HG03103 (cell line): Measurements from ENCODE around the gene PDE6A.

Experiments
- ATAC-seq: cut with Tn5 transposase; IDR thresholded peaks from one replicate; pipeline ENCODE4 v1.9.1; 2021; ENCODE audit warnings: low read depth; ENCODE audit not compliant: unreplicated experiment

The PDE6A gene

GRCh38 chr5:149841851-149842793 lies 102.5 kb downstream of the PDE6A start:
- ATAC-seq = no peak

- ATAC-seq = no peak
These were observed 104.3 kb downstream of the PDE6A start for GRCh38 chr5:149840226-149840825.

- no peak for ATAC-seq
These were observed 104.8 kb downstream of the PDE6A start for GRCh38 chr5:149839761-149840160.

- ATAC-seq = no peak
These were observed 105.5 kb downstream of the PDE6A start for GRCh38 chr5:149838881-149839739.

GRCh38 chr5:149837680-149838269 lies 106.8 kb downstream of the PDE6A start:
- ATAC-seq = no peak

GRCh38 chr5:149836451-149837139 lies 108.0 kb downstream of the PDE6A start:
- ATAC-seq = no peak

- ATAC-seq = no peak
These were observed 110.2 kb downstream of the PDE6A start for GRCh38 chr5:149834246-149834855.

GRCh38 chr5:149833116-149833827 lies 111.3 kb downstream of the PDE6A start:
- ATAC-seq = no peak

GRCh38 chr5:149832636-149833035 lies 112.0 kb downstream of the PDE6A start:
- no peak for ATAC-seq

- peak; percentile 52 for ATAC-seq
These were observed 113.1 kb downstream of the PDE6A start for GRCh38 chr5:149831492-149831891.

- no peak for ATAC-seq
These were observed 114.0 kb downstream of the PDE6A start for GRCh38 chr5:149830579-149830978.

GRCh38 chr5:149829954-149830353 lies 114.6 kb downstream of the PDE6A start:
- no peak for ATAC-seq

- ATAC-seq = peak; percentile 70
These were observed 116.2 kb downstream of the PDE6A start for GRCh38 chr5:149828161-149829011.

- no peak for ATAC-seq
These were observed 117.0 kb downstream of the PDE6A start for GRCh38 chr5:149827546-149827945.

GRCh38 chr5:149827086-149827485 lies 117.5 kb downstream of the PDE6A start:
- ATAC-seq = no peak

- no peak for ATAC-seq
These were observed 118.0 kb downstream of the PDE6A start for GRCh38 chr5:149826574-149826973.

GRCh38 chr5:149824846-149825245 lies 119.7 kb downstream of the PDE6A start:
- ATAC-seq = no peak

GRCh38 chr5:149824120-149824519 lies 120.5 kb downstream of the PDE6A start:
- no peak for ATAC-seq
